Aorta (tissue), 5 donors: ENCODE data around the gene RFPL2. TPM values are rescaled to one million over a fixed set of nuclear protein-coding genes. Genes with fewer than 3 reads are reported as not detected.

Experiments
- ATAC-seq: fragments of 200-7000 bp; cut with Tn5 transposase; one replicate; pipeline ENCODE4 v1.9.1; 2022; ENCODE audit warnings: moderate library complexity; ENCODE audit not compliant: low FRiP score
- DNase-seq, 2 donors: peaks; one replicate each; pipeline ENCODE4 v3.0.0-alpha.2; 2020
- H3K27ac ChIP-seq, 2 donors: one replicate each; pipeline ENCODE4 v1.5.1; 2013; ENCODE audit warnings: low read length in 2 of 2, mild to moderate bottlenecking in 2 of 2, moderate library complexity in 2 of 2, control low read depth in 1 of 2, inconsistent platforms in 1 of 2, low read depth in 1 of 2
- H3K27me3 ChIP-seq, 2 donors: one replicate each; pipeline ENCODE4 v1.6.1; 2013; ENCODE audit warnings: control low read depth in 1 of 2, low read length in 1 of 2, mild to moderate bottlenecking in 1 of 2, moderate library complexity in 1 of 2; ENCODE audit not compliant: insufficient read depth in 2 of 2, control insufficient read depth in 1 of 2
- H3K36me3 ChIP-seq, 2 donors: one replicate each; pipeline ENCODE4 v1.6.1; 2013; ENCODE audit warnings: control low read depth in 1 of 2, low read length in 1 of 2, mild to moderate bottlenecking in 1 of 2; ENCODE audit not compliant: insufficient read depth in 2 of 2, control insufficient read depth in 1 of 2
- H3K4me1 ChIP-seq, 2 donors: one replicate each; pipeline ENCODE4 v1.6.1; 2013; ENCODE audit warnings: low read length in 2 of 2, control low read depth in 1 of 2, mild to moderate bottlenecking in 1 of 2, moderate library complexity in 1 of 2; ENCODE audit not compliant: insufficient read depth in 2 of 2, control insufficient read depth in 1 of 2
- H3K4me3 ChIP-seq, 2 donors: one replicate each; pipeline ENCODE4 v1.5.1; 2013; ENCODE audit warnings: low read length in 2 of 2, control low read depth in 1 of 2, mild to moderate bottlenecking in 1 of 2
- H3K9me3 ChIP-seq: one replicate; pipeline ENCODE4 v1.6.1; 2013; ENCODE audit warnings: mild to moderate bottlenecking, low read length; ENCODE audit not compliant: control insufficient read depth
- WGBS, 2 donors: extraction: QIAGEN DNeasy Blood & Tissue Kit; methylation state at CpG; one replicate each; pipeline ENCODE4 v1.1.7; 2013; 5-methylcytosine and 5-hydroxymethylcytosine counted together
- intact Hi-C, 2 donors: fragments of 100-400 bp; cut with DNase I; formaldehyde crosslinking; loops; one replicate each; pipeline versions ENCODE4 v1.14.2 to v1.15.0; 2022
- long read RNA-seq, 2 donors: library from polyadenylated mRNA; unstranded; transcript quantifications; one replicate each; pipeline ENCODE4 v2.0.0, GENCODE V29; 2020 to 2021
- polyA plus RNA-seq, 2 donors: library from polyadenylated mRNA; stranded (reverse); fragments of 200-250 nt; gene quantifications; one replicate each; pipeline ENCODE4 v1.2.3, GENCODE V29; 2013
- total RNA-seq, 2 donors: library from RNA; stranded (reverse); fragmentation: NEBNext Ultra II Directional; extraction: Animal tissue kit (Norgen Biotek cat#: 25700); gene quantifications; one replicate each; pipeline ENCODE4 v1.2.1, GENCODE V29; 2021
- donor health status: healthy with polysubstance abuse.
- donor health status: Bipolar disorder and iron deficiency.
- donor health status: DM: no; HTN: no; CAD: no.
- donor health status: DM: no; HTN: no; CAD: no.
- donor health status: DM: yes; HTN: yes; CAD: no.

Gene RFPL2
- total RNA-seq = not detected
- polyA plus RNA-seq = not detected
- long read RNA-seq, donor 1 = 0 reads
- long read RNA-seq, donor 2 = 0 reads

- H3K36me3 ChIP-seq = no peaks in the 10 kb centered on the region
- 64 to 79% methylated on average over 41 of the region's 41 CpGs for WGBS, 2 donors
- H3K4me1 ChIP-seq = no peaks in the 10 kb centered on the region
- no peak within 1 kb of the TSS for H3K27ac ChIP-seq
- intact Hi-C loops = loop anchor here in 1 of 2 donors (5.0 kb wide), 1 partner anchor 37 kb away; no protein-coding TSS in a partner anchor
- no peak for DNase-seq
- no peak within 1 kb of the TSS for H3K4me3 ChIP-seq
- H3K27me3 ChIP-seq = no peaks in the 10 kb centered on the region
- H3K9me3 ChIP-seq = no peaks in the 10 kb centered on the region
- no peak for ATAC-seq
Observed at GRCh38 chr22:32204856-32205722, at the start of gene RFPL2. RFPL2 (minus strand) TSS chr22:32205073; CDS start chr22:32202451, 2,622 bp downstream.

GRCh38 chr22:32249231-32249630, 44.4 kb upstream of the RFPL2 start:
- H3K4me1 ChIP-seq = no peaks in the 10 kb centered on the region
- H3K36me3 ChIP-seq = no peaks in the 10 kb centered on the region
- DNase-seq (no peak), ATAC-seq (no peak)
- no peak overlapping the region for H3K27ac ChIP-seq
- no peak overlapping the region for H3K4me3 ChIP-seq
- H3K27me3 ChIP-seq = no peaks in the 10 kb centered on the region
- 76 to 81% methylated on average over 1 of the region's 1 CpG for WGBS, 2 donors
- H3K9me3 ChIP-seq = no peaks in the 10 kb centered on the region
- intact Hi-C loops = loop anchor here in 1 of 2 donors (10.0 kb wide), 1 partner anchor 64 kb away; no protein-coding TSS in a partner anchor

- 55 to 58% methylated on average over 1 of the region's 1 CpG for WGBS, 2 donors
- DNase-seq (no peak), ATAC-seq (no peak)
- Histone ChIP-seq H3K27me3 (no peaks in the 10 kb centered on the region), H3K4me1 (no peaks in the 10 kb centered on the region), H3K36me3 (no peaks in the 10 kb centered on the region), H3K9me3 (no peaks in the 10 kb centered on the region), H3K27ac (no peak overlapping the region), H3K4me3 (no peak overlapping the region)
- intact Hi-C loops = loop anchor here in 1 of 2 donors (10.0 kb wide), 1 partner anchor 63 kb away; no protein-coding TSS in a partner anchor
Observed at GRCh38 chr22:32248276-32248675, 43.4 kb upstream of the RFPL2 start.

- WGBS, 2 donors = 72 to 77% methylated on average over 5 of the region's 5 CpGs
- ATAC-seq = no peak
- H3K27ac ChIP-seq = no peak overlapping the region
Observed at GRCh38 chr22:32246166-32246565, 41.3 kb upstream of the RFPL2 start.

GRCh38 chr22:32245042-32245441, 40.2 kb upstream of the RFPL2 start:
- Histone ChIP-seq H3K36me3 (no peaks in the 10 kb centered on the region), H3K4me1 (no peaks in the 10 kb centered on the region), H3K4me3 (no peak overlapping the region), H3K9me3 (no peaks in the 10 kb centered on the region), H3K27me3 (peaks cover 0 to 2% of the 10 kb centered on the region in 2 donors), H3K27ac (no peak overlapping the region)
- DNase-seq (no peak), ATAC-seq (no peak)
- 69 to 80% methylated on average over 3 of the region's 3 CpGs for WGBS, 2 donors
- intact Hi-C loops = loop anchor here in 1 of 2 donors (10.0 kb wide), 1 partner anchor 60 kb away; no protein-coding TSS in a partner anchor

More at GRCh38 chr22:32246166-32246565, 41.3 kb upstream of the RFPL2 start:
- Histone ChIP-seq H3K27me3 (no peaks in the 10 kb centered on the region), H3K36me3 (no peaks in the 10 kb centered on the region), H3K4me3 (no peak overlapping the region), H3K4me1 (no peaks in the 10 kb centered on the region), H3K9me3 (no peaks in the 10 kb centered on the region)
- intact Hi-C loops = loop anchor here in 1 of 2 donors (10.0 kb wide), 1 partner anchor 61 kb away; no protein-coding TSS in a partner anchor
- no peak for DNase-seq

DNA sequence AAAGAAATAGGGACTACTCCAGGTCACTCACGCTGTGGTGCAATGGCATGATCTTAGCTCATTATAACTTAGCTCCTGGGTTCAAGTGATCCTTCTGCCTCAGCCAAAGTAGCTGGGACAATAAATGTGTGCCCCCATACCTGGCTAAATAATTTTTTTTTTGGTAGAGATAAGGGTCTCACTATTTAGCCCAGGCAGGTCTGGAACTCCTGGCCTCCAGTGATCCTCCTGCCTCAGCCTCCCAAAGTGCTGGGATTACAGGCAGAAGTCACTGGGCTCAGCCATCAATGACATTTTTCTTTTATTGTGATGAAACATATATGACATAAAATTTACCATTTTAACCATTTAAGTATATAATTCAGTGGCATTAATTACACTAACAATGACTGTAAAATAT, 39.7 kb upstream of the RFPL2 start:
- Histone ChIP-seq H3K36me3 (no peaks in the 10 kb centered on the region), H3K27ac (no peak overlapping the region), H3K27me3 (peaks cover 0 to 2% of the 10 kb centered on the region in 2 donors), H3K4me3 (no peak overlapping the region), H3K4me1 (no peaks in the 10 kb centered on the region), H3K9me3 (no peaks in the 10 kb centered on the region)
- intact Hi-C loops = loop anchor here in 1 of 2 donors (5.0 to 10.0 kb wide), 2 partner anchors 37 to 60 kb away; partner anchors contain the start of gene RFPL2
- ATAC-seq (no peak), DNase-seq (no peak)
- 90 to 97% methylated on average over 1 of the region's 1 CpG for WGBS, 2 donors

- intact Hi-C loops = loop anchor here in 1 of 2 donors (5.0 to 10.0 kb wide), 2 partner anchors 33 to 56 kb away; partner anchors contain the start of gene RFPL2
- 78 to 81% methylated on average over 2 of the region's 2 CpGs for WGBS, 2 donors
- Histone ChIP-seq H3K4me3 (no peak overlapping the region), H3K4me1 (no peaks in the 10 kb centered on the region), H3K9me3 (peaks cover 3% of the 10 kb centered on the region), H3K27ac (no peak overlapping the region), H3K27me3 (peaks cover 0 to 2% of the 10 kb centered on the region in 2 donors), H3K36me3 (no peaks in the 10 kb centered on the region)
- DNase-seq (no peak), ATAC-seq (no peak)
Observed at GRCh38 chr22:32240461-32240860, 35.6 kb upstream of the RFPL2 start.

GRCh38 chr22:32237906-32238305, 33.0 kb upstream of the RFPL2 start:
- Histone ChIP-seq H3K4me1 (no peaks in the 10 kb centered on the region), H3K27me3 (peaks cover 0 to 5% of the 10 kb centered on the region in 2 donors), H3K4me3 (no peak overlapping the region), H3K27ac (no peak overlapping the region), H3K36me3 (no peaks in the 10 kb centered on the region), H3K9me3 (peaks cover 3% of the 10 kb centered on the region)
- DNase-seq (no peak), ATAC-seq (no peak)
- intact Hi-C loops = no loop called here
- WGBS, 2 donors = 82 to 89% methylated on average over 1 of the region's 1 CpG
